Measurements from ENCODE around the gene USB1.

The USB1 gene

GRCh38 chr16:58025351-58026138 is 24.3 kb downstream of the USB1 start, which contains the start of gene MMP15 (continued):
- TF ChIP-seq ZNF23 (tag by site-specific recombination; IDR thresholded peaks at IDR 0.05; ENCODE audit: borderline replicate concordance) (no peak), ZFP3 (tag by site-specific recombination; IDR thresholded peaks at IDR 0.05; ENCODE audit: low read depth) (no peak), ZNF76 (tag by site-specific recombination; IDR thresholded peaks at IDR 0.05; ENCODE audit: borderline replicate concordance, low read depth) (peak; percentile 52; the same call in 1 of the 2 replicates), ZNF558 (tag by site-specific recombination; IDR thresholded peaks at IDR 0.05) (no peak), ZNF350 (tag by site-specific recombination; IDR thresholded peaks at IDR 0.05) (no peak), ZNF292 (tag by site-specific recombination; IDR thresholded peaks at IDR 0.05; ENCODE audit: borderline replicate concordance, low read depth) (no peak), KLF8 (tag by site-specific recombination; IDR thresholded peaks at IDR 0.05) (peak; percentile 76; the same call in 1 of the 2 replicates), ZNF10 (tag by site-specific recombination; IDR thresholded peaks at IDR 0.05) (peak; percentile 47; the same call in 1 of the 2 replicates), ZNF366 (tag by site-specific recombination; conservative IDR thresholded peaks at IDR 0.05) (no peak), ZNF394 (tag by site-specific recombination; IDR thresholded peaks at IDR 0.05; ENCODE audit: borderline replicate concordance) (no peak), ZFP41 (tag by site-specific recombination; IDR thresholded peaks at IDR 0.05; ENCODE audit: borderline replicate concordance) (no peak), ZFHX2 (tag by site-specific recombination; conservative IDR thresholded peaks at IDR 0.05) (peak; percentile 95), ZNF202 (tag by site-specific recombination; IDR thresholded peaks at IDR 0.05; ENCODE audit: borderline replicate concordance) (no peak), ZIC2 (tag by site-specific recombination; IDR thresholded peaks at IDR 0.05) (peak; percentile 83), ZNF398 (tag by site-specific recombination; IDR thresholded peaks at IDR 0.05) (peak; percentile 78), HOXA7 (CRISPR knock-in tag; IDR thresholded peaks at IDR 0.05; ENCODE audit: borderline replicate concordance) (no peak), ZSCAN16 (tag by site-specific recombination; IDR thresholded peaks at IDR 0.05) (no peak), ZBTB8A (tag by site-specific recombination; IDR thresholded peaks at IDR 0.05) (peak; percentile 71; the same call in 1 of the 2 replicates), ZNF843 (tag by site-specific recombination; IDR thresholded peaks at IDR 0.05) (0 out of 2 replicates have a peak, but pooled peaks have one; percentile 36), ZSCAN5A (tag by site-specific recombination; IDR thresholded peaks at IDR 0.05) (no peak), ZNF626 (tag by site-specific recombination; IDR thresholded peaks at IDR 0.05) (no peak), SCRT1 (tag by site-specific recombination; IDR thresholded peaks at IDR 0.05; ENCODE audit: borderline replicate concordance) (peak; percentile 17; the same call in 1 of the 2 replicates), ZNF335 (tag by site-specific recombination; conservative IDR thresholded peaks at IDR 0.05) (peak; percentile 69), ZBTB49 (tag by site-specific recombination; IDR thresholded peaks at IDR 0.05; ENCODE audit: low read depth) (no peak), ATF2 (tag by site-specific recombination; IDR thresholded peaks at IDR 0.05; ENCODE audit: low read depth) (no peak), ZNF785 (tag by site-specific recombination; IDR thresholded peaks at IDR 0.05) (no peak), ZNF341 (tag by site-specific recombination; IDR thresholded peaks at IDR 0.05; ENCODE audit: low read depth) (peak; percentile 18; the same call in 1 of the 2 replicates), ZNF148 (tag by site-specific recombination; IDR thresholded peaks at IDR 0.05; ENCODE audit: borderline replicate concordance) (no peak), EGR2 (tag by site-specific recombination; IDR thresholded peaks at IDR 0.05; ENCODE audit: low read depth) (peak; percentile 96)

All from HEK293 (cell line).